MM.1S (cell line): ENCODE results near the gene INSM2.

Source experiments
- DNase-seq: peaks from one replicate; pipeline ENCODE4 v3.0.0-alpha.2; 2015
- H2AFZ ChIP-seq: fragments of 300-600 bp; sonication (generic); 2 replicates; pipeline ENCODE4 v1.6.0; 2016; ENCODE audit warnings: antibody characterized with exemption, low read length
- H3F3A ChIP-seq: fragments of 300-600 bp; sonication (generic); 2 replicates; pipeline ENCODE4 v1.6.1; 2016; ENCODE audit warnings: mild to moderate bottlenecking, antibody characterized with exemption, low read length, moderate library complexity, mixed read lengths; ENCODE audit not compliant: insufficient read depth
- H3K27ac ChIP-seq: fragments of 300-600 bp; sonication (generic); 2 replicates; pipeline ENCODE4 v1.5.1; 2016; ENCODE audit warnings: mild to moderate bottlenecking, low read length
- H3K27me3 ChIP-seq: fragments of 300-600 bp; sonication (generic); replicated peaks from 2 replicates; pipeline ENCODE4 v1.6.0; 2016; ENCODE audit warnings: low read length; ENCODE audit not compliant: insufficient read depth
- H3K36me3 ChIP-seq: fragments of 300-600 bp; sonication (generic); replicated peaks from 2 replicates; pipeline ENCODE4 v1.6.1; 2016; ENCODE audit warnings: mild to moderate bottlenecking, low read length, mixed read lengths; ENCODE audit not compliant: insufficient read depth
- H3K4me1 ChIP-seq: fragments of 300-600 bp; sonication (generic); 2 replicates; pipeline ENCODE4 v1.6.1; 2016; ENCODE audit warnings: low read length, mixed read lengths
- H3K4me2 ChIP-seq: fragments of 300-600 bp; sonication (generic); 2 replicates; pipeline ENCODE4 v1.6.0; 2016; ENCODE audit warnings: low read depth, low read length
- H3K4me3 ChIP-seq: fragments of 300-600 bp; sonication (generic); 2 replicates; pipeline ENCODE4 v1.5.1; 2016; ENCODE audit warnings: low read length, mixed read lengths
- H3K79me2 ChIP-seq: fragments of 300-600 bp; sonication (generic); 2 replicates; pipeline ENCODE4 v1.6.1; 2016; ENCODE audit warnings: mixed run types, low read length, mixed read lengths
- H3K9ac ChIP-seq: fragments of 300-600 bp; sonication (generic); 2 replicates; pipeline ENCODE4 v1.6.1; 2016; ENCODE audit warnings: low read length, mixed read lengths
- H3K9me2 ChIP-seq: fragments of 300-600 bp; sonication (generic); replicated peaks from 2 replicates; pipeline ENCODE4 v1.6.1; 2016; ENCODE audit warnings: mild to moderate bottlenecking, low read length, mixed read lengths; ENCODE audit not compliant: insufficient read depth
- H3K9me3 ChIP-seq: fragments of 300-600 bp; sonication (generic); replicated peaks from 2 replicates; pipeline ENCODE4 v1.6.1; 2016; ENCODE audit warnings: mild to moderate bottlenecking, low read length, mixed read lengths; ENCODE audit not compliant: insufficient read depth
- H4K20me1 ChIP-seq: fragments of 300-600 bp; sonication (generic); 2 replicates; pipeline ENCODE4 v1.6.1; 2016; ENCODE audit warnings: mild to moderate bottlenecking, low read length, moderate library complexity, mixed read lengths; ENCODE audit not compliant: insufficient read depth
- EZH2 ChIP-seq: fragments of 300-600 bp; sonication (generic); optimal IDR thresholded peaks from 2 replicates; pipeline ENCODE3; 2017; ENCODE audit warnings: low read depth, mild to moderate bottlenecking, antibody characterized with exemption, low read length, mixed read lengths
- EZH2phosphoT487 ChIP-seq: fragments of 300-600 bp; sonication (generic); IDR thresholded peaks from 2 replicates; pipeline ENCODE4 v1.6.1; 2018; ENCODE audit warnings: antibody characterized with exemption, low read length
- TF ChIP-seq, protein P1 (sequence below): fragments of 300-600 bp; sonication (generic); IDR thresholded peaks from 2 replicates; pipeline ENCODE4 v1.5.1; 2016; ENCODE audit warnings: antibody characterized with exemption, low read length, mixed read lengths

The INSM2 gene

DNA sequence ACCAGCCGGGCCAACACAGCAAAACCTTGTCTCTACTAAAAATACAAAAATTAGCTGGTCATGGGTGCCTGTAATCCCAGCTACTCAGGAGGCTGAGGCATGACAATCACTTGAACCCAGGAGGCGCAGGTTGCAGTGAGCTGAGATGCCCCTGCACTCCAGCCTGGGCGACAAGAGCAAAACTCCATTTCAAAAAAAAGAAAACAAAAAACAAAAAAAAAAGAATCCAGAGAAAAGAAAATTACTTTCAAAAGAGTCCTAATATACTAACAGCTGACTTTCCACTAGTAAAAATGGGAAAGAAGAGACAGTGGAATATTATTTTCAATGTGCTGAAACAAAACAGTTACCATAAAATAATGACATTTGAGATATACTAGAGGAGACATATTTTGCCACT lies 8.3 kb upstream of the INSM2 start:
- no peak overlapping the region for H3K9ac ChIP-seq
- no peaks in the 10 kb centered on the region for H3K27me3 ChIP-seq
- no peaks in the 10 kb centered on the region for H3F3A ChIP-seq
- H3K27ac ChIP-seq, result no peak overlapping the region
- H3K4me1 ChIP-seq, result no peaks in the 10 kb centered on the region
- no peaks in the 10 kb centered on the region for H3K9me3 ChIP-seq
- TF ChIP-seq, protein P1, sequence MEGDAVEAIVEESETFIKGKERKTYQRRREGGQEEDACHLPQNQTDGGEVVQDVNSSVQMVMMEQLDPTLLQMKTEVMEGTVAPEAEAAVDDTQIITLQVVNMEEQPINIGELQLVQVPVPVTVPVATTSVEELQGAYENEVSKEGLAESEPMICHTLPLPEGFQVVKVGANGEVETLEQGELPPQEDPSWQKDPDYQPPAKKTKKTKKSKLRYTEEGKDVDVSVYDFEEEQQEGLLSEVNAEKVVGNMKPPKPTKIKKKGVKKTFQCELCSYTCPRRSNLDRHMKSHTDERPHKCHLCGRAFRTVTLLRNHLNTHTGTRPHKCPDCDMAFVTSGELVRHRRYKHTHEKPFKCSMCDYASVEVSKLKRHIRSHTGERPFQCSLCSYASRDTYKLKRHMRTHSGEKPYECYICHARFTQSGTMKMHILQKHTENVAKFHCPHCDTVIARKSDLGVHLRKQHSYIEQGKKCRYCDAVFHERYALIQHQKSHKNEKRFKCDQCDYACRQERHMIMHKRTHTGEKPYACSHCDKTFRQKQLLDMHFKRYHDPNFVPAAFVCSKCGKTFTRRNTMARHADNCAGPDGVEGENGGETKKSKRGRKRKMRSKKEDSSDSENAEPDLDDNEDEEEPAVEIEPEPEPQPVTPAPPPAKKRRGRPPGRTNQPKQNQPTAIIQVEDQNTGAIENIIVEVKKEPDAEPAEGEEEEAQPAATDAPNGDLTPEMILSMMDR, result no peak
- TF ChIP-seq EZH2, result no peak
- TF ChIP-seq EZH2phosphoT487, result no peak
- H3K9me2 ChIP-seq, result no peaks in the 10 kb centered on the region
- no peaks in the 10 kb centered on the region for H3K79me2 ChIP-seq
- no peak overlapping the region for H2AFZ ChIP-seq
- no peaks in the 10 kb centered on the region for H4K20me1 ChIP-seq
- no peaks in the 10 kb centered on the region for H3K36me3 ChIP-seq
- no peak for DNase-seq
- no peak overlapping the region for H3K4me3 ChIP-seq
- no peak overlapping the region for H3K4me2 ChIP-seq

- no peak for TF ChIP-seq EZH2
- TF ChIP-seq EZH2phosphoT487, result no peak
- TF ChIP-seq, protein P1, result no peak
- Histone ChIP-seq H3K9me3 (no peaks in the 10 kb centered on the region), H3K36me3 (no peaks in the 10 kb centered on the region), H3K4me1 (no peaks in the 10 kb centered on the region), H3K9me2 (no peaks in the 10 kb centered on the region), H4K20me1 (no peaks in the 10 kb centered on the region), H3K4me2 (no peak overlapping the region), H3K27ac (no peak overlapping the region), H3K9ac (no peak overlapping the region), H3K27me3 (no peaks in the 10 kb centered on the region), H3K79me2 (no peaks in the 10 kb centered on the region), H3F3A (no peaks in the 10 kb centered on the region), H3K4me3 (no peak overlapping the region), H2AFZ (no peak overlapping the region)
- no peak for DNase-seq
Observed at GRCh38 chr14:35526962-35527361, 7.0 kb upstream of the INSM2 start.

- Histone ChIP-seq H3K9me2 (no peaks in the 10 kb centered on the region), H3K27me3 (no peaks in the 10 kb centered on the region; the same call in 1 of the 2 replicates), H3K27ac (no peak overlapping the region), H3K4me3 (no peak overlapping the region), H3K9ac (no peak overlapping the region), H3K79me2 (no peaks in the 10 kb centered on the region), H2AFZ (no peak overlapping the region), H4K20me1 (no peaks in the 10 kb centered on the region), H3K36me3 (no peaks in the 10 kb centered on the region), H3K9me3 (no peaks in the 10 kb centered on the region), H3K4me2 (no peak overlapping the region), H3F3A (no peaks in the 10 kb centered on the region), H3K4me1 (no peaks in the 10 kb centered on the region)
- TF ChIP-seq EZH2, result no peak
- no peak for TF ChIP-seq EZH2phosphoT487
- TF ChIP-seq, protein P1, result no peak
- no peak for DNase-seq
Observed at GRCh38 chr14:35531960-35532747, 1.8 kb upstream of the INSM2 start.
